IMR-90 (cell line): ENCODE data around the gene DOK6. TPM values are rescaled to one million over a fixed set of nuclear protein-coding genes. Genes with fewer than 3 reads are reported as not detected.

Experiments used
- ATAC-seq: fragments of 200-7000 bp; cut with Tn5 transposase; 2 replicates; pipeline ENCODE4 v1.9.1; 2020; ENCODE audit warnings: low read depth, mild to moderate bottlenecking, moderate library complexity
- BruUV-seq: library from RNA; stranded (reverse); fragments of 400-500 nt; replicated peaks from 2 replicates; lab custom pipeline; 2021; lab: Mats Ljungman, UMichigan
- CTCF ChIA-PET: fragments of 300-600 bp; formaldehyde crosslinking; extraction: SDS; loops from one replicate; lab custom pipeline; 2021; ENCODE audit warnings: antibody characterized with exemption; lab: Yijun Ruan, JAX
- POLR2A ChIA-PET: fragments of 300-600 bp; sonication (Branson Sonifier 250); formaldehyde crosslinking; loops from one replicate; lab custom pipeline; 2022; ENCODE audit warnings: antibody characterized with exemption; ENCODE audit not compliant: unreplicated experiment; lab: Charles Lee
- DNase-seq: peaks from one replicate; pipeline ENCODE4 v3.0.0; 2013
- H2AFZ ChIP-seq: replicated peaks from 2 replicates; pipeline ENCODE3; 2013; ENCODE audit warnings: low read length, mild to moderate bottlenecking; ENCODE audit not compliant: poor library complexity
- H2AK5ac ChIP-seq: 2 replicates; pipeline ENCODE4 v1.6.1; 2013; ENCODE audit warnings: low read depth, low read length, inconsistent platforms
- H2AK9ac ChIP-seq: replicated peaks from 2 replicates; pipeline ENCODE3; 2013; ENCODE audit warnings: mild to moderate bottlenecking, low read depth, low read length, moderate library complexity; ENCODE audit not compliant: poor library complexity
- H2BK120ac ChIP-seq: 2 replicates; pipeline ENCODE4 v1.6.1; 2013; ENCODE audit warnings: low read depth, low read length, inconsistent platforms
- H2BK15ac ChIP-seq: 3 replicates; pipeline ENCODE4 v1.6.1; 2013; ENCODE audit warnings: low read depth, low read length, inconsistent platforms
- H2BK20ac ChIP-seq: 2 replicates; pipeline ENCODE4 v1.6.1; 2013; ENCODE audit warnings: low read depth, mild to moderate bottlenecking, inconsistent platforms, low read length, moderate library complexity
- H2BK5ac ChIP-seq: 2 replicates; pipeline ENCODE4 v1.6.1; 2013; ENCODE audit warnings: mild to moderate bottlenecking, low read depth, low read length, inconsistent platforms; ENCODE audit not compliant: poor library complexity, severe bottlenecking
- H3K14ac ChIP-seq: replicated peaks from 2 replicates; pipeline ENCODE4 v1.6.1; 2013; ENCODE audit warnings: low read depth, low read length, inconsistent platforms
- H3K18ac ChIP-seq: 2 replicates; pipeline ENCODE4 v1.6.1; 2013; ENCODE audit warnings: low read depth, low read length, control low read depth
- H3K23ac ChIP-seq: 2 replicates; pipeline ENCODE4 v1.6.1; 2013; ENCODE audit warnings: low read depth, low read length, inconsistent platforms
- H3K27ac ChIP-seq: 2 replicates; pipeline ENCODE4 v1.5.1; 2013; ENCODE audit warnings: mild to moderate bottlenecking, control low read depth, low read length; ENCODE audit not compliant: insufficient read depth
- H3K27me3 ChIP-seq: 2 replicates; pipeline ENCODE4 v1.6.1; 2013; ENCODE audit warnings: low read length; ENCODE audit not compliant: control insufficient read depth, insufficient read depth
- H3K36me3 ChIP-seq: 2 replicates; pipeline ENCODE4 v1.6.1; 2013; ENCODE audit warnings: low read length, mixed read lengths; ENCODE audit not compliant: control insufficient read depth, insufficient read depth
- H3K4ac ChIP-seq: 2 replicates; pipeline ENCODE4 v1.6.1; 2013; ENCODE audit warnings: low read depth, low read length, inconsistent platforms
- H3K4me1 ChIP-seq: 2 replicates; pipeline ENCODE4 v1.6.1; 2013; ENCODE audit warnings: low read length, mixed read lengths; ENCODE audit not compliant: control insufficient read depth, insufficient read depth
- H3K4me2 ChIP-seq: 2 replicates; pipeline ENCODE4 v1.6.1; 2013; ENCODE audit warnings: low read depth, mild to moderate bottlenecking, control low read depth, low read length, moderate library complexity
- H3K4me3 ChIP-seq: 2 replicates; pipeline ENCODE4 v1.5.1; 2013; ENCODE audit warnings: low read depth, mild to moderate bottlenecking, control low read depth, low read length, moderate library complexity; ENCODE audit not compliant: insufficient read depth
- H3K56ac ChIP-seq: 2 replicates; pipeline ENCODE4 v1.6.1; 2013; ENCODE audit warnings: low read length, inconsistent platforms; ENCODE audit not compliant: insufficient read depth; ENCODE audit errors: extremely low read depth
- H3K79me1 ChIP-seq, 2 experiments: 2 replicates each; pipeline ENCODE4 v1.6.1; 2013; ENCODE audit warnings: low read length in 2 of 2, inconsistent platforms in 1 of 2, low read depth in 1 of 2
- H3K9ac ChIP-seq: 2 replicates; pipeline ENCODE4 v1.6.1; 2013; ENCODE audit warnings: low read depth, low read length, control low read depth
- H3K9me1 ChIP-seq: 2 replicates; pipeline ENCODE4 v1.6.1; 2013; ENCODE audit warnings: low read length, inconsistent platforms; ENCODE audit not compliant: insufficient read depth
- H3K9me3 ChIP-seq: 2 replicates; pipeline ENCODE4 v1.6.1; 2013; ENCODE audit warnings: low read length; ENCODE audit not compliant: control insufficient read depth, insufficient read depth
- H4K20me1 ChIP-seq: 2 replicates; pipeline ENCODE4 v1.6.1; 2013; ENCODE audit warnings: low read length, inconsistent platforms; ENCODE audit not compliant: insufficient read depth
- H4K5ac ChIP-seq: 2 replicates; pipeline ENCODE4 v1.6.1; 2013; ENCODE audit warnings: mild to moderate bottlenecking, low read depth, low read length, control low read depth
- H4K8ac ChIP-seq, 2 experiments: 2 replicates each; pipeline ENCODE4 v1.6.1; 2013; ENCODE audit warnings: low read depth in 2 of 2, low read length in 2 of 2, control low read depth in 1 of 2, inconsistent platforms in 1 of 2
- H4K91ac ChIP-seq: 2 replicates; pipeline ENCODE4 v1.6.1; 2013; ENCODE audit warnings: low read depth, low read length, inconsistent platforms; ENCODE audit not compliant: insufficient read depth
- BHLHE40 ChIP-seq: fragments of 150-350 bp; IDR thresholded peaks from 2 replicates; pipeline ENCODE4 v1.6.1; 2016; ENCODE audit warnings: mild to moderate bottlenecking, low read depth, low read length
- CEBPB ChIP-seq: IDR thresholded peaks from 2 replicates; pipeline ENCODE4 v1.6.1; 2012; ENCODE audit warnings: low read depth, low read length, improper control_type of control experiment
- CHD1 ChIP-seq: IDR thresholded peaks from 2 replicates; pipeline ENCODE4 v1.6.1; 2012; ENCODE audit warnings: low read depth, low read length, improper control_type of control experiment
- NFE2L2 ChIP-seq: fragments of 150-350 bp; IDR thresholded peaks from 2 replicates; pipeline ENCODE4 v1.6.1; 2016; ENCODE audit warnings: low read depth, mild to moderate bottlenecking, low read length
- RAD21 ChIP-seq: IDR thresholded peaks from 2 replicates; pipeline ENCODE4 v1.6.1; 2012; ENCODE audit warnings: low read length, improper control_type of control experiment
- WGBS, 2 experiments: methylation state at CpG; one replicate each; pipeline versions ENCODE4 v1.1.5 to v1.1.7; 2013; ENCODE audit warnings: missing lambda C conversion rate in 2 of 2; ENCODE audit not compliant: insufficient read length in 1 of 2; ENCODE audit errors: extremely low coverage in 2 of 2; 5-methylcytosine and 5-hydroxymethylcytosine counted together
- dilution Hi-C: fragments of 300-500 bp; cut with HindIII; formaldehyde crosslinking; loops from one replicate; pipeline ENCODE4 v1.14.3; 2018; ENCODE audit warnings: low sequenced_read_pairs; ENCODE audit not compliant: unreplicated experiment
- in situ Hi-C: fragments of 300-500 bp; cut with MboI; formaldehyde crosslinking; loops from 3 replicates; pipeline ENCODE4 v1.14.3; 2019; ENCODE audit warnings: low sequenced_read_pairs, inconsistent platforms, mixed read lengths
- intact Hi-C: fragments of 100-400 bp; cut with micrococcal nuclease; formaldehyde crosslinking; loops from 2 replicates; pipeline ENCODE4 v1.10.0; 2022
- polyA plus RNA-seq, 3 experiments: library from polyadenylated mRNA; depleted of rRNA; stranded (reverse); fragments of >200 nt; gene quantifications; 2 replicates each; pipeline ENCODE4 v1.2.3, GENCODE V29; 2012; ENCODE audit warnings: low replicate concordance in 1 of 3
- total RNA-seq: library from RNA; depleted of rRNA; stranded (reverse); fragments of >200 nt; gene quantifications from 2 replicates; pipeline ENCODE4 v1.2.3, GENCODE V29; 2012

Gene DOK6
- total and polyA plus RNA-seq, 2 of the 4 experiments (the other 2 are of a cell fraction) = 1.9 to 2.7 TPM

- H3K27me3 ChIP-seq = no peaks in the 10 kb centered on the region
- H3K4ac ChIP-seq = no peak overlapping the region
- H2BK120ac ChIP-seq = no peak overlapping the region
- H3K27ac ChIP-seq = no peak overlapping the region
- no peak for ATAC-seq
- POLR2A ChIA-PET = no interaction called here
- H2BK15ac ChIP-seq = no peak overlapping the region
- no TSS peak for BruUV-seq
- no peaks in the 10 kb centered on the region for H3K36me3 ChIP-seq
- no peak overlapping the region for H2AK9ac ChIP-seq
- no CpG with 5 or more reads among the region's 3 CpGs for WGBS, 2 experiments
- H4K20me1 ChIP-seq = no peaks in the 10 kb centered on the region
- dilution Hi-C loops (no loop called here), in situ Hi-C loops (no loop called here), intact Hi-C loops (loop anchor here (10.0 kb wide), 1 partner anchor 58 kb away; no protein-coding TSS in a partner anchor)
- H3K9me3 ChIP-seq = no peaks in the 10 kb centered on the region
- no peak overlapping the region for H3K4me2 ChIP-seq
- H4K5ac ChIP-seq = no peak overlapping the region
- no peak for DNase-seq
- no peak overlapping the region for H4K91ac ChIP-seq
- H2BK20ac ChIP-seq = no peak overlapping the region
- H3K18ac ChIP-seq = no peak overlapping the region
- no peak overlapping the region for H3K14ac ChIP-seq
- H2AK5ac ChIP-seq = no peak overlapping the region
- H3K23ac ChIP-seq = no peak overlapping the region
- H3K4me3 ChIP-seq = no peak overlapping the region
- H3K9ac ChIP-seq = no peak overlapping the region
- no peak overlapping the region for H3K56ac ChIP-seq
- no peak overlapping the region for H4K8ac ChIP-seq
- H2BK5ac ChIP-seq = no peak overlapping the region
- CTCF ChIA-PET = no interaction called here
- TF ChIP-seq CHD1 (no peak), RAD21 (no peak), NFE2L2 (no peak), BHLHE40 (no peak), CEBPB (no peak)
- H2AFZ ChIP-seq = no peak overlapping the region
- H3K9me1 ChIP-seq = no peaks in the 10 kb centered on the region; the same call in none of the 2 replicates
- H3K4me1 ChIP-seq = peaks cover 3% of the 10 kb centered on the region
- no peaks in the 10 kb centered on the region for H3K79me1 ChIP-seq
Measured at GRCh38 chr18:69876490-69876889, 475.8 kb downstream of the DOK6 start.
